Limb (tissue), 2 donors: ENCODE results near the gene HK3.

Experiments
- DNase-seq, 2 donors: peaks; one replicate each; pipeline ENCODE4 v3.0.0-alpha.2; 2016; ENCODE audit errors: extremely low spot score in 2 of 2

The HK3 gene, protein sequence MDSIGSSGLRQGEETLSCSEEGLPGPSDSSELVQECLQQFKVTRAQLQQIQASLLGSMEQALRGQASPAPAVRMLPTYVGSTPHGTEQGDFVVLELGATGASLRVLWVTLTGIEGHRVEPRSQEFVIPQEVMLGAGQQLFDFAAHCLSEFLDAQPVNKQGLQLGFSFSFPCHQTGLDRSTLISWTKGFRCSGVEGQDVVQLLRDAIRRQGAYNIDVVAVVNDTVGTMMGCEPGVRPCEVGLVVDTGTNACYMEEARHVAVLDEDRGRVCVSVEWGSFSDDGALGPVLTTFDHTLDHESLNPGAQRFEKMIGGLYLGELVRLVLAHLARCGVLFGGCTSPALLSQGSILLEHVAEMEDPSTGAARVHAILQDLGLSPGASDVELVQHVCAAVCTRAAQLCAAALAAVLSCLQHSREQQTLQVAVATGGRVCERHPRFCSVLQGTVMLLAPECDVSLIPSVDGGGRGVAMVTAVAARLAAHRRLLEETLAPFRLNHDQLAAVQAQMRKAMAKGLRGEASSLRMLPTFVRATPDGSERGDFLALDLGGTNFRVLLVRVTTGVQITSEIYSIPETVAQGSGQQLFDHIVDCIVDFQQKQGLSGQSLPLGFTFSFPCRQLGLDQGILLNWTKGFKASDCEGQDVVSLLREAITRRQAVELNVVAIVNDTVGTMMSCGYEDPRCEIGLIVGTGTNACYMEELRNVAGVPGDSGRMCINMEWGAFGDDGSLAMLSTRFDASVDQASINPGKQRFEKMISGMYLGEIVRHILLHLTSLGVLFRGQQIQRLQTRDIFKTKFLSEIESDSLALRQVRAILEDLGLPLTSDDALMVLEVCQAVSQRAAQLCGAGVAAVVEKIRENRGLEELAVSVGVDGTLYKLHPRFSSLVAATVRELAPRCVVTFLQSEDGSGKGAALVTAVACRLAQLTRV

DNA sequence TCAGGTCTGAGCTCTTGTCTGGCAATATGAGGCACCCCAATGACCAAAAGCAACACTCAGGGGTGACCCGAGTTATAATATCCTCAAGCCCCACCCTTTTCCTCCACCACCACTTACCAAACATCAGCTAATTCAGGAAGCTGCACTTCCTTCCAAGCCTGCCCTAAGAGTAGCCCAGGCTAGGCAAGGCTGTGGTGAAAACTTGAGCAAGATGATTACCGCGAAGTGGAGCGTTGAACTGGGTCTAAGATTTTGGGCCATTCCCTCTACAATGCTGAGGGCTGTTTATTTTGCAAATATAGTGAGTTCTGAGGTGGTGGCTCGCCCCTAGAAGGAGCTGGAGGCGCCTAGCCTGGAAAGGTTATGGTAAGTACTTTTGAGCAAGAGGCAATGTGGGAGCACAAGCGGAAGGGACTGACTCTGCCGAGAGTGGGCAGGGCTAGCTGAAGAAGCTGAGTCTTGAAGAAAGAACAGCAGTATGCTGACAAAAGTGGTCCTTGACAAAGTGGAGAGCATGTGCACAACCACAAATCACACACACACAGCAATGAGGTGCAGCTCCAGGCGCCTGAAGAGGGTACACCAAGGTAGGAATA is at the start of gene HK3:
TSS of gene HK3 (minus strand) at position 51 of the 596 bp plus-strand sequence. CDS start 3,187 bp downstream, outside the sequence.
- DNase-seq, result no peak

DNA sequence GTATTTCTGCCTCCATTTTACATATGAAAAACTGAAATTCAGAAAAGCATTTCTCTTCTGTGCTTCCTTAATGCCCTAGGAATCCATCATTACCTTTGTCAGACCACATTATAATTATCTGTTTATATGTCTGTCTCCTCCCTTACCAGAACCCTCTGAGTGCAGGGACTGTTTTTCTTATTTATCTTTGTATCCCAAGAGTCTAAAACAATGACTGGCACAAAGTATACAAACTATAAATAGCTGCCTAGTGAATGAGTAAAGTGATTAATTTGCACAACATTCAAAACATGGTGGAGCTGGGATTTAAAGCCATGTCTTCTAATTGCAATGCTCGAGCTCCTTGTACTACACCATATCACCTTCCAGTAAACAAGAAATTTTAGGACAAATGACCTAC is 49.3 kb upstream of the HK3 start:
- DNase-seq, result no peak

DNA sequence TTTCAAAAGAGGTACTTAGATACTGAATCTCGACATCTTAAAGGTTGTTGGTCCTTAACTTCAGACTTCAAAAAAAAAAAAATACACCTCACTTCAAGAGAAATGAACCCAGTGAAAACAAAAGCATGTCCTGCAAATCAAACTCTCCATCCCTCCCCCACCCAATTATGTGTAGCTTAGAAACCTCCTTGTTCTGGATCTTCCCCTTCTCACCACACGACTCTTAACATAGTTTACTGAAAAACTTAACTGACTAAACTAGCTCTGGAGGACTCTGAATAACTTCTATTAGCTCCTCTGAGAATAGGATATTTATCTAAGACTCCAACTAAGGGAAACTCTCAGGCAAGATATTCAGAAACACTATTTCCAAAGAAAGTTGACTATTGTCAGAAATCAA is 48.7 kb upstream of the HK3 start:
- DNase-seq, result no peak

DNA sequence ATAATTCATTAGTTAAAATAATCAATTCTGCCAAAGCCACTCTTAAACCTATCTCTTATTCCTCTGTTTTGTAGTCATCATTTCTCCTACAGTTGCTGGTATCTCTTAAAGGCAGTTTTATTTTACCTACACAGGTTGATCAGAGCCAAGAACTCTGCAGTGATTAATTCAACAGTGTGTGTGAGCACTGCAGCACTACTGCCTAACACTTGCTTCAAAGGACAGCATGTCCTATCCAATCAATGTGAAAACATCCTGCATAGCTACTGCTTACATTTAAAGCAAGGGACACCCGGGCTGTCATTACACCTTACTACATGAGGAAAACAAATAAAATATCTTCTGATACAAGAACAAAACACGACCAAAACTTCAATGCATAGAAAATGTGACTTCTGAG is 45.1 kb upstream of the HK3 start:
- DNase-seq, result no peak

DNA sequence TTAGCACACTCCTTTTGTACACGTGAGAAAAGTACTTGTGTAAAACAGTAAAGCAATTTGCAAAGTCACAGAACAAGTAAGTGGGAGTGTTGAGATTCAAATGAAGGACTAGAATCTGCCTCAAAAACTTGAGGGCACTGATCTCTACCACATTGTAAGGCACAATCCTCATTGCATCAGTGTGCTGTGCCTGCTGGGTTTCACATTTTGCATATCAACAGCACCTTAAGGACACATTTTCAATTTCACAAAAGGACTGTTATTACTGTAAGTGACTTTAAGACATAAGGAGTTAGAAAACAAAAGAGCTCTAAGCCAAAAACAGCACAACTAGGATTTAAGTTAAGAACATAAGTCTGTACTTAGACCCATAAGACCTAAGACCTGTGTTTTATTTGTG is 44.7 kb upstream of the HK3 start:
- DNase-seq, result no peak

DNA sequence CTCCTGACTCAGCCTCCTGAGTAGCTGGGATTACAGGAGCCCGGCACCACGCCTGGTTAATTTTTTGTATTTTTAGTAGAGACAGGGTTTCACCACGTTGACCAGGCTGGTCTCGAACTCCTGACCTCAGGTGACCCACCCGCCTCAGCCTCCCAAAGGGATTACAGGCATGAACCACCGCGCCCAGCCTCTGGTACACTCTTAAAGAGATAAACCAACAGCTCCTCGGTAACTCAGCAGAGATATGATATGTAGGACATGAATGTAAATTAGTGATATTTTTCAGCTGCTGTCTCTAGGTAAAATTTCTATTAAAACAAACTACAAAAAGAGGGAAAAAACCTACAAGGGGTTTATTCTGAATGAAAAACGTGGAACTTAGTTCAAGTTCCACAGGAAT is 42.8 kb upstream of the HK3 start:
- no peak for DNase-seq

DNA sequence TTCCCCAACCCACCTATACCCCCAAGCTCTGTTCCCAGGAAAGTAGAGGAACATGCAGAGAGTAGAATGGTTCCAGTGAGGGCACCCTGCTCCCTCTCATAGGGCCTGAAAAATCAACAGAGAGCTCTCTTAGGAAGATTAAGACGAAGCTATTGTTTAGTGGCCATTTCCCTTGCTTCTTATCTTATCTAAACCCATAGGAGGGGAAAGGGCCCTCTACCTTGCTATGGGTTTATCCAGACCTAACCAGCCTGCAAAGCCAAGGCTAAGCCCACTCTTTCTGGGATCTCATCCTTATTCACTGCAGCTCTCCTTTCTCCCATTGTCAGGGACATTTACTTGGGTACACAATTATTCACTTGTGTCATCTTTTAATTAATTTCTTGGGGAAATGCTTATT is 39.3 kb upstream of the HK3 start:
- DNase-seq, result no peak

DNA sequence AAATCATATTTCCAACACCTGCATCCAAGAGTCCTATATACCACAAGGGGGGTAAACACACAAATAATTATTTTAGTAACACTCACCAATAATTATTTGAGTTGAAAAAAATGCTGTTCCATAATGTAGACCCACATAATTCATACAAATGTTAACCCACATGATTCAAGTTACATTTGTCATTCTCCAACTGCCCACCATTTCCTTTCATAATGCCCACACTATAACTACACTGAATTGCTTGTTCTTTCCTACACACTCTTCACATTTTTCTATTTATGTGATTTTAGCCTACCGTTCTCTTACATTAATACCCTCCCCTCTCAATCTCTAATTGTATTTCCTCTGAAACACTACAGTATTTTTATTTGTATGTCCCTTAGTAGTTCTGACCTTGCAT is 35.9 kb upstream of the HK3 start:
- no peak for DNase-seq

DNA sequence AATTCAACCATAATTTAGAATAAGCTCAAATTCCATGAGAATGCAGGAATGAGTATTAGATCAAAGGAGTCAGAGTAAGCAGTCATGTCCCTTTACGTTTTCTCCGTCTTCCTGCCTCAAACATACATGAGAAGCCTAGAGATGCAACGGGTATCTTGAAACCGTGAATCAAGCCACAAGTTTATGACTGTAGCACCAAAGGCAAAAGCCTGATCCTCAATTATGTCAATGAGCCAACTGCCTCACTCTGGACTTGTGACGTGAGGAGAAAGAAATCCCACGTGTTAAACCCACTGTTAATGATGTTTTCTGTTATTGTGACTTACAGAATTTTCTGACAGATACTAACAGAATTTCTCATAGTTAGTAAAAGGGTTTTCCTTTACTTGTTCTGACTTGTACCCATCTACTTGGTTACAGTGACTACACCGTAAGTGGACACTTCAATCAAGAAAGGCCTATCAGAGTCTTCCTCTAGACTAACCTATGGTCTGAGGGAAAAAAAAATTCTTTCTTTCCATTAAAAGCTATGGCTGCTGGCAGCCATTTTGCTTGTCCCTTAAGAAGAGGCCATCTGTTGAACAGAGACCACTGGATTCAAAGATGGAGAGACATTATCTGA is 35.3 kb upstream of the HK3 start:
- DNase-seq, result no peak

DNA sequence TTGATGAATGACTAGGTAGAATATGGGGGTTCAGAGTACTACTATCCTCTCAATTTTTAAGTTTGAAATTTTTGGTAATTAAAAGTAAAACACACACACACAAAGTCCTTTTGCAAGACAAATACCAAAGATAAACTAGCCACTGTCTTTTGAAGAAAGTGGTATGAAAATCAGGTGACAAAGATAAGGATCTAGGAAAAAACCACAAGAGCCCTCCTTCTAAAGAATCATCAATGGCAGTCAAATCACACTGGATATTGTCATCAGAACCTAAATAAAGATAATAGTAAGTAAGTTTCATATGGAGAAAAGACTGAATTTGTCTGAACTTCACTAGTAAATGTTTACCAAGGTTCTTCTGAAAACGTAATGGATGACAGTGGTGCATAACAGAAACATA is 30.5 kb upstream of the HK3 start:
- no peak for DNase-seq

DNA sequence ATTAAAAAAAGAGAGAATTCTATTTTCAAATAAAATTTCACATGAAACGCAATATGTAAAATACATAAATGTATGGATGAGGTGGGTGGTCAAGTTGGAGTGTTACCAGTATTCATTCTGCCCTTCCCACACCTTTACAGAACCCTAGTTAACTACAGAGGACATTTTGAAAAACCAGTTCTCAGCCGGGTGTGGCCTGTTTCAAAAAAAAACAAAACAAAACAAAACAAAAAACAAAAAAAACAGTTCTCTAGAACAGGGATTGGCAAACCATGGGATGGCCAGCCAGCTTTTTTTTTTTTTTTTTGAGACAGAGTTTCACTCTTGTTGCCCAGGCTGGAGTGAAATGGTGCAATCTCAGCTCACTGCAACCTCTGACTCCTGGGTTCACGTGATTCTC is 28.4 kb upstream of the HK3 start:
- DNase-seq, result no peak

DNA sequence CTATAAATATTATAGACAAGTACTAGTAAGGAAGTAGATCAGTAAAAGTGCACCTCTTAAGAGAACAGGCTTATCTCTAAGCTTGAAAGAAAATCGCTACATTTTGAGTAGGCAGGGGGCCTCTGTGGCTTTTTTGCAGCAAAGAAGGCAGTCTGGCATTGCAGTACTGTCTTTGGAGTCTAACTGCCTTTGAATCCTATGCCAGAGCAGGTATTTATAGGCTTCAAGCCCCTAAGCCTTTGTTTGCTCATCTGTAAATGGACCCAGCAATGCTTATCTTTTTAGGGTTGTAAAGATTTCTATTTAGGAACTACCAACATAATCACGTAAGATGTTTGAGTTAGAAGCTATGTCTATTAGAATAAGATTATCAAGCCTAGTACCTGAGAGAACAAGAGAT is 23.7 kb upstream of the HK3 start:
- no peak for DNase-seq

DNA sequence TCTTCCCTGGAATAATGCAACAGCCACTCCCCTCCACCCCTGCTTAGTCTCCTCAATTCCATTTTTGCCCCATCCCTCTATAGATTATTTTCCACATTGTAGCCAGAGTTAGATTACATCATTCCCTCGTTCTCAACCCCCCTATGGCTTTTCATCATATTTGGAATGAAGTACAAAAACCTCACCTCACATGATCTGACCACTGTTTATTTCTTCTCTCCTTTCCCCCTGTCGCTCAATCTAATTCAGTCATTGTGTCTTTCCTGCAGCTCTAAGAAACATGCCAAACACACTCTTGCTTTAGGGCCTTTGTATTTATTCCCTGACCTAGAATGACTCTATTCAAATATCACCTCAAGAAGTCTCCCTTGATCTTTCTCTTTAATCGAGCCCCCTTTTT is 22.6 kb upstream of the HK3 start:
- no peak for DNase-seq

DNA sequence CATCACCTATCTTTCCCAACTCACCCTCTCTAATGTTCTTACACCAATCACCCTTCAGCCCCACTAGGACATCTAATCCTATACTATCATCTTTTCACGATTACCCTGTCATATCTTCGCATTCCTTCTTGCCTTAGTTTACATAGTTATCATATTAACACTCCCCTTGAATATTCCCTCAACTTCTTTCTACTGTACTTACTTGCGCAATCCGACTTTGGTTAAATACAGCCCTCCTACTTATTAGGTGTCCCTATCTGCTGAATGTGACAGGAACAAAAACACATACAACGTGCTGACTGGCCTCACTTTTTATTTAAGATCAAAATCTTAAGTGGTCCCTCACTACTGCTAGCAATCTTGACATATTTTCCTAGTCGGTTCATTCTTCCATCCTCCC is 19.5 kb upstream of the HK3 start:
- DNase-seq, result no peak

DNA sequence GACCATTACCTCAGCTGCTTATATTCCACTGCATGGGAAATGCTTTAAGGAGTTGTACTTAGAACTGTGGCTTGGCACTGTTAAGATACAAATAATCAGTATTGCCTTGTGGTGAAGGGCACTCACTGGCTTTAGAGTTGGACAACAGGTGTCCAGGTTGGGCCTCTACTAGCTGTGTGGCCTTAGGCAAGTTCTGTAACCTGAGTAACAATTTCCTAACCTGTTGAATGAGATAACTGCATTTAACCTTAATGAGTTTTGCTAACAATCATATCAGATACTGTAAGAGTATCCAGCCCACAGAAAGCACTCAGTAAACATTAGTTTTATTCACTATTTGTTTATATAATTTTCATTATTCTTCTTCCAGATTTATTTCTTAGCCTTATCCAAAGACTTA is 17.2 kb upstream of the HK3 start:
- no peak for DNase-seq

DNA sequence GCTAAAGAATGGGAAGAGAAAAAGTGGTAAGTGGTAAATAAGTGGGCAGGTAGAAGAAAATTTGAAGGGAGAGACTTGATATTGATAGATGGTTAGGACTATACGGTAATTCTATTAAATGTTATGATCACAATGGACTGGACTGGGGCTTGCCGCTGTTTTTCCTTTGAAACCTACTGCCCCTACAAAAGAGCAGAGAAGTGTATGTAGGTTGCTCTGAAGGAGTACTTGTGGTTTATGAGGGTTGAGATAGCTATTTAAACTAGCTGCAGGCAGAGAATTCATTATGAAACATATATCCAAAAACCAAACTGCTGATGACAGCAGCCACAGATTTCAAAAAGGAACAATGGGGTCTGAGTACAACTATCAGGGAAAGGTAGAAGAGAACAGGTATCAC is 16.8 kb upstream of the HK3 start:
- DNase-seq, result no peak

DNA sequence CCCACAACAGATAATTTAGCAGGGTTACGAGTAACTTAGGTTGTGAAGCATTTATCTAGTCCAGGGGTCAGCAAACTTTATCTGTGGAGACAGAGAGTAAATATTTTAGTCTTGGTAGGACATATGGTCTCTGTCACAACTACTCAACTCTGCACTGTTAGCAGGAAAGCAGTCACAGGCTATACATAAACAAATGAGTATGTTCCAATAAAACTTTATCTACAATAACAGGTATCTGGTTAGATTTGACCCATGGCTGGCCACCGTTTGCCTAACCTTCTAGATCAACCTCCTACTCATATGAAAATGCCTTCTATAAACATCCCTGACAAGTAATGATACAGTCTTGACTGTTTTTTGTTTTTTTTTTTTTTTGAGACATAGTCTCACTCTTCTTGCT is 13.0 kb upstream of the HK3 start:
- no peak for DNase-seq

DNA sequence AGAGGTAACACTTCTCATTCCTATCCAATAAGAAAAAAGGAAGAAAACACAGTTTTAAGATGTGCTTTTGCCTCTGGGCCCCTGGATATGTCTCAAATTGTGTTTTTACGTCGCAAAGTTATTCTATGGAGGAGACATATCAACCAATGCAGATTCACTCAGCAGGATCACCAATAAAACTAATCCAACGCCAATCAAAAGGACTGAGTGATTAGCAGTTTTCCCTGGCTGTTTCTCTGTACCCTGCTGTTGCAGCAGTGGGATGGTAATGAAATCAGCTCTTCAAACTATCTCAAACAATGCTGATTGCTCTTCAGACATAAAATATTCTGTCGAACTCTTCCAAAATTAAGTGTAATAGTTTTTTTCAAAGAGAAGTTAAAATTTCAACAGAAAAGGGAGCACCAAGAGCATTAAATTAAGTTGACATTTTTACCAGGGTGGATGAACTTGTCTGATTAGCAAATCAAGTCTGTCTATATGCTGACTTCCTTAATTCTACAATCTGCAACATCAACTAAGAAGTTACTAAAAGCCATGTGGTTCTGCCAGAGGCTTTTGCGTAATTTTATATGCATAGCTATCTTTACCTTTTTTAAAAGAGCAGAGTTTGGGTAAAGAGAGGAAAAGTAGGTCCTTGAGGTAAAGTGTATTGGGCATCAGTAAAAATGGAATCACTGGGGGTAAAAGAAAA is 9.7 kb upstream of the HK3 start:
- DNase-seq, result no peak

DNA sequence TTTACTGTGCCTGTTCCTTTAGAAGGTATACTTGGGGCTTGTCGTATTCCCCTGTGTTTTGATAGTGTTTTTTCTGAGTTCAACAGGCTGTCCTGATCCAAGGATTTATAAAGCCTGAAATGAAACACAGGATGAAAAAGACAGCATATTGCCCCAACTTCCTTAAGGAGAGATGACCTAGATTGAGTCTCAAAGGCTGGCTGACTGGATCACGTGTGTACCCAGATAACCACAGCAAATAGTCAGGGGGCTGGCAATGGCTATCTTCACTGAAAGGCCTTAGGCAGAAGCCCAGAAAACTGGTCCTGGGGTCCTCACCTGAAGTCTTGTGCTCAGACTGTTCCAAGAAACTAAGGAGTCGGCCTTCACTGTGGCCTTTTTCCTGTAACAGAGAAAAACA is 7.7 kb upstream of the HK3 start:
- no peak for DNase-seq

DNA sequence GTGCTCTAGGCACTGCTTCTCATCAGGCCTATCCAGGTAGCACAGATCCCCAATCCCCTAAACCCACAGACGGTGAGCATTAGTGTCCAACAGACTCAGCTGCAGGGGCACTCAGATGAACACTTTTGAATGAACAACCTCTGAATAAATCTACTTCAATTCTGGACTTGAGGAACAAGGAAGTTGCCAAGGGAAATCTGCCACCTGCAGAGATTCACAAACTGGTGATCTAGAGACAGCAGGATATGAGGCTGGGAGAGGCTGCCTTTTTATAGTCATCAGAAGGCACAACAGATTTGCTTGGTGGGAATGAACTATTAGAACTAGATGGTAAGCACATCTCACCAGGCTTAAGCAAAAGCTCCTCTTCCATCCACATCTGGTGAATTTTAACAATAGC is 7.0 kb upstream of the HK3 start:
- DNase-seq, result no peak

DNA sequence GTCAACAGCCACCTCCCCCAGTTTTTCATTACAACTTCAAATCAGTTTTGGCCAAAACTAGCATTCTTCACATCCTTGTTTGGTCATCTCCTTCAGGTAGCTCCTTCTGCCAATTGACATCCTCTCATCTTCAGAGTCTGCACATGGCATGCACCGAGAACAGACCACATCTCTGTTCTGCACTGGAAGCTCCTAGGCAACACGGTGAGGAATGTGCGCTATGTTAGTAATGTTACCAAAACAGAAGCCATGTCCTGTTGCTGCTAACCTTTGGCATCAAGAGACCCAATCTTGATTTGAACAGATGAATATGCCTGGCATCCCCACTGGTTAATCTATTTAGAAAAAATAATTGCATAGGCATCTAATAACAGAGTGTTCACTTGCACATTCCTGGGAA is 5.1 kb upstream of the HK3 start:
- DNase-seq, result no peak
